ENCODE data around the gene COPA. TPM values are rescaled to one million over a fixed set of nuclear protein-coding genes. Genes with fewer than 3 reads are reported as not detected.
"Not testable (repeated sequence)": the region's sequence is repeated elsewhere in the genome, so short reads cannot be mapped to it uniquely, and the experiment has no call there.

COPA gene
- total and polyA plus RNA-seq, 5 experiments from 2014 or later: 101 to 124 (median 120) TPM

- ATAC-seq (no peak), DNase-seq (no peak)
- Mint-ChIP-seq H3K4me3 (no peak overlapping the region), H3K9me3 (no peaks in the 10 kb centered on the region), H3K27ac (peak overlapping the region in 6 of 10 donors; percentile 12 to 71 (median 65)), H3K4me1 (peaks cover 0 to 3% (median 1%) of the 10 kb centered on the region in 4 donors), H3K27me3 (no peaks in the 10 kb centered on the region), H3K36me3 (peaks cover 5 to 90% (median 30%) of the 10 kb centered on the region in 3 donors)
- POLR2A ChIA-PET: interaction anchor here (0.9 kb wide), 1 partner anchor 26 kb away, joined by 3 read pairs; no protein-coding TSS in a partner anchor
These were observed 34.4 kb downstream of the COPA start for GRCh38 chr1:160308451-160309184.

- H3K36me3 Mint-ChIP-seq: peaks cover 5 to 84% (median 25%) of the 10 kb centered on the region in 3 donors
- H3K4me1 Mint-ChIP-seq: peaks cover 0 to 2% (median under 1%) of the 10 kb centered on the region in 4 donors
- DNase-seq (no peak), ATAC-seq (no peak)
- POLR2A ChIA-PET: no interaction called here
- no peaks in the 10 kb centered on the region for H3K27me3 Mint-ChIP-seq
- H3K27ac Mint-ChIP-seq: peak overlapping the region in 1 of 10 donors; percentile 59
- H3K9me3 Mint-ChIP-seq: no peaks in the 10 kb centered on the region
- H3K4me3 Mint-ChIP-seq: no peak overlapping the region
These were observed 35.8 kb downstream of the COPA start for GRCh38 chr1:160307118-160307791.

- Mint-ChIP-seq H3K9me3 (no peaks in the 10 kb centered on the region), H3K4me3 (no peak overlapping the region), H3K4me1 (no peaks in the 10 kb centered on the region), H3K36me3 (peaks cover 5 to 74% (median 19%) of the 10 kb centered on the region in 3 donors), H3K27me3 (no peaks in the 10 kb centered on the region), H3K27ac (peak overlapping the region in 2 of 10 donors; percentile 21 to 70)
- DNase-seq (no peak), ATAC-seq (no peak)
- POLR2A ChIA-PET: no interaction called here
These were observed 42.9 kb downstream of the COPA start for GRCh38 chr1:160300173-160300572.

- no peaks in the 10 kb centered on the region for H3K9me3 Mint-ChIP-seq
- POLR2A ChIA-PET: no interaction called here
- no peak overlapping the region for H3K4me3 Mint-ChIP-seq
- H3K27ac Mint-ChIP-seq: no peak overlapping the region
- peaks cover 2 to 5% (median 3%) of the 10 kb centered on the region in 4 donors for H3K4me1 Mint-ChIP-seq
- DNase-seq (no peak), ATAC-seq (no peak)
- peaks cover 14 to 96% (median 19%) of the 10 kb centered on the region in 3 donors for H3K36me3 Mint-ChIP-seq
- no peaks in the 10 kb centered on the region for H3K27me3 Mint-ChIP-seq
These were observed 47.0 kb downstream of the COPA start for GRCh38 chr1:160296036-160296435.

- H3K36me3 Mint-ChIP-seq: peaks cover 14 to 96% (median 16%) of the 10 kb centered on the region in 3 donors
- H3K27ac Mint-ChIP-seq: peak overlapping the region in 4 of 10 donors; percentile 15 to 69 (median 57)
- DNase-seq (no peak), ATAC-seq (no peak)
- H3K27me3 Mint-ChIP-seq: no peaks in the 10 kb centered on the region
- H3K9me3 Mint-ChIP-seq: no peaks in the 10 kb centered on the region
- peaks cover 2 to 7% (median 3%) of the 10 kb centered on the region in 4 donors for H3K4me1 Mint-ChIP-seq
- no peak overlapping the region for H3K4me3 Mint-ChIP-seq
- POLR2A ChIA-PET: interaction anchor here (1.9 to 2.7 kb wide), 2 partner anchors 100 to 194 kb away, joined by 6 to 13 read pairs; partner anchors contain the start of gene IGSF8
These were observed 49.8 kb downstream of the COPA start for GRCh38 chr1:160293020-160293968.

- no peaks in the 10 kb centered on the region for H3K9me3 Mint-ChIP-seq
- POLR2A ChIA-PET: interaction anchor here (0.6 to 2.7 kb wide), 8 partner anchors 11 to 207 kb away, joined by 3 to 25 read pairs (median 5); partner anchors contain the start of genes DCAF8 and IGSF8
- peaks cover 13 to 82% (median 14%) of the 10 kb centered on the region in 3 donors for H3K36me3 Mint-ChIP-seq
- no peaks in the 10 kb centered on the region for H3K27me3 Mint-ChIP-seq
- H3K4me3 Mint-ChIP-seq: no peak overlapping the region
- ATAC-seq (peak; percentile 99), DNase-seq (peak; percentile 20 to 85 (median 70))
- peaks cover 2 to 7% (median 3%) of the 10 kb centered on the region in 4 donors for H3K4me1 Mint-ChIP-seq
- H3K27ac Mint-ChIP-seq: peak overlapping the region in 9 of 10 donors; percentile 10 to 91 (median 78)
These were observed 51.5 kb downstream of the COPA start for GRCh38 chr1:160291248-160292220.

- H3K4me1 Mint-ChIP-seq: peaks cover 18 to 35% (median 28%) of the 10 kb centered on the region in 4 donors
- not testable (repeated sequence) for DNase-seq, H3K4me3 Mint-ChIP-seq, H3K9me3 Mint-ChIP-seq, H3K27me3 Mint-ChIP-seq, ATAC-seq, H3K27ac Mint-ChIP-seq
- H3K36me3 Mint-ChIP-seq: peaks cover 4 to 48% (median 5%) of the 10 kb centered on the region in 3 donors
- POLR2A ChIA-PET: interaction anchor here (0.6 to 0.7 kb wide), 2 partner anchors 189 to 193 kb away, joined by 4 read pairs; partner anchors contain the start of gene IGSF8
These were observed 55.3 kb downstream of the COPA start for GRCh38 chr1:160287769-160288168.

- Mint-ChIP-seq H3K27me3 (peaks cover 0 to 1% (median 0%) of the 10 kb centered on the region in 5 donors), H3K36me3 (peaks cover 0 to 47% (median 11%) of the 10 kb centered on the region in 3 donors), H3K4me1 (peaks cover 17 to 34% (median 29%) of the 10 kb centered on the region in 4 donors), H3K4me3 (peak overlapping the region; percentile 92 to 100 (median 98)), H3K27ac (peak overlapping the region in 8 of 10 donors; percentile 57 to 98 (median 95)), H3K9me3 (no peaks in the 10 kb centered on the region)
- ATAC-seq (no peak), DNase-seq (no peak)
- POLR2A ChIA-PET: interaction anchor here (0.6 to 3.8 kb wide), 10 partner anchors 12 to 361 kb away, joined by 3 to 47 read pairs (median 4); partner anchors contain the start of genes COPA, DCAF8, IGSF8 and NCSTN
These were observed 57.5 kb downstream of the COPA start for GRCh38 chr1:160285506-160285905.

GRCh38 chr1:160284782-160285344 is 58.2 kb downstream of the COPA start, which contains the start of gene PEX19:
TSS of gene PEX19 (minus strand) at chr1:160285133. CDS start at chr1:160285124, 9 bp downstream.
- Mint-ChIP-seq H3K9me3 (no peaks in the 10 kb centered on the region), H3K27me3 (peaks cover 0 to 1% (median 0%) of the 10 kb centered on the region in 5 donors), H3K27ac (peak within 1 kb of the TSS; percentile 91 to 98 (median 95)), H3K36me3 (peaks cover 0 to 47% (median 13%) of the 10 kb centered on the region in 3 donors), H3K4me1 (peaks cover 17 to 34% (median 29%) of the 10 kb centered on the region in 4 donors), H3K4me3 (peak within 1 kb of the TSS; percentile 92 to 100 (median 98))
- DNase-seq: peak; percentile 86 to 96 (median 92)
- POLR2A ChIA-PET: interaction anchor here (0.6 to 3.8 kb wide), 11 partner anchors 13 to 361 kb away, joined by 3 to 47 read pairs (median 3); partner anchors contain the start of genes COPA, DCAF8, IGSF8 and NCSTN
- peak; percentile 99 to 100 for ATAC-seq

GRCh38 chr1:160284220-160284781 is 58.7 kb downstream of the COPA start:
- no peaks in the 10 kb centered on the region for H3K9me3 Mint-ChIP-seq
- peaks cover 0 to 1% (median 0%) of the 10 kb centered on the region in 5 donors for H3K27me3 Mint-ChIP-seq
- ATAC-seq: peak; percentile 37 to 44
- H3K4me1 Mint-ChIP-seq: peaks cover 17 to 34% (median 29%) of the 10 kb centered on the region in 4 donors
- POLR2A ChIA-PET: interaction anchor here (1.0 to 3.8 kb wide), 8 partner anchors 22 to 360 kb away, joined by 3 to 47 read pairs (median 4); partner anchors contain the start of genes DCAF8 and IGSF8
- peak overlapping the region; percentile 91 to 98 (median 95) for H3K27ac Mint-ChIP-seq
- DNase-seq: peak in 3 of 10 donors; percentile 7 to 9 (median 8)
- H3K4me3 Mint-ChIP-seq: peak overlapping the region; percentile 92 to 100 (median 98)
- H3K36me3 Mint-ChIP-seq: peaks cover 0 to 47% (median 13%) of the 10 kb centered on the region in 3 donors

Data from naive thymus-derived CD8-positive, alpha-beta T cell (primary cell).